GM12874 (cell line): ENCODE data around the gene ZNF777.

Source experiments
- TF ChIP-seq, protein P1 (sequence below): IDR thresholded peaks from 2 replicates; pipeline ENCODE4 v1.5.1; 2011; ENCODE audit warnings: low read depth, mild to moderate bottlenecking, control low read depth, low read length, moderate library complexity; ENCODE audit not compliant: insufficient read depth

The ZNF777 gene

DNA sequence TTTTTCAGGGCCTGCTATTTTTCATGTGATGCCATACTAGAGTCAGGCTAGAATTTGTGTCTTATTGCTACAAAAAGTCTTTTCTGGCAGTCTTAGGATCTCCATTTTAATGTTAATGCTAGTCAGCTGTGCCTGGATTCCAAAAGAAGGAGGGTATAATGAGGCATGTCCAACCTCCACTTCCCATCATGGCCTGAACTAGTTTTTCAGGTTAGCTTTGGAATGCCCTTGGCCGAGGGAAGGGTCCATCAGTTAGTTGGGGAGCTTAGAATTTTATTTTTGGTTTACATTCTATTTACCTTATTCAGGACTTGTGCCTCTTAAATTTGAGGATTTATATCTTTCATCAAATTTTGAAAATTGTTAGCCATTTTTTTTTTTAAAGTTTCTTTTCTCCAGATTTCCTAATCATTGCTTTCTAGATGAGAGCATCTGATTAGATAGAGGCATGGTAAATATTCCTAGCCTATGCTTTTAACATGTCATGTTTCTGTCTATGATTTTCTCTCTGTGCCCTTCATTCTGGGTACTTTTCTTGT is 6.5 kb upstream of the ZNF777 start:
- TF ChIP-seq, protein P1, sequence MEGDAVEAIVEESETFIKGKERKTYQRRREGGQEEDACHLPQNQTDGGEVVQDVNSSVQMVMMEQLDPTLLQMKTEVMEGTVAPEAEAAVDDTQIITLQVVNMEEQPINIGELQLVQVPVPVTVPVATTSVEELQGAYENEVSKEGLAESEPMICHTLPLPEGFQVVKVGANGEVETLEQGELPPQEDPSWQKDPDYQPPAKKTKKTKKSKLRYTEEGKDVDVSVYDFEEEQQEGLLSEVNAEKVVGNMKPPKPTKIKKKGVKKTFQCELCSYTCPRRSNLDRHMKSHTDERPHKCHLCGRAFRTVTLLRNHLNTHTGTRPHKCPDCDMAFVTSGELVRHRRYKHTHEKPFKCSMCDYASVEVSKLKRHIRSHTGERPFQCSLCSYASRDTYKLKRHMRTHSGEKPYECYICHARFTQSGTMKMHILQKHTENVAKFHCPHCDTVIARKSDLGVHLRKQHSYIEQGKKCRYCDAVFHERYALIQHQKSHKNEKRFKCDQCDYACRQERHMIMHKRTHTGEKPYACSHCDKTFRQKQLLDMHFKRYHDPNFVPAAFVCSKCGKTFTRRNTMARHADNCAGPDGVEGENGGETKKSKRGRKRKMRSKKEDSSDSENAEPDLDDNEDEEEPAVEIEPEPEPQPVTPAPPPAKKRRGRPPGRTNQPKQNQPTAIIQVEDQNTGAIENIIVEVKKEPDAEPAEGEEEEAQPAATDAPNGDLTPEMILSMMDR, result no peak

DNA sequence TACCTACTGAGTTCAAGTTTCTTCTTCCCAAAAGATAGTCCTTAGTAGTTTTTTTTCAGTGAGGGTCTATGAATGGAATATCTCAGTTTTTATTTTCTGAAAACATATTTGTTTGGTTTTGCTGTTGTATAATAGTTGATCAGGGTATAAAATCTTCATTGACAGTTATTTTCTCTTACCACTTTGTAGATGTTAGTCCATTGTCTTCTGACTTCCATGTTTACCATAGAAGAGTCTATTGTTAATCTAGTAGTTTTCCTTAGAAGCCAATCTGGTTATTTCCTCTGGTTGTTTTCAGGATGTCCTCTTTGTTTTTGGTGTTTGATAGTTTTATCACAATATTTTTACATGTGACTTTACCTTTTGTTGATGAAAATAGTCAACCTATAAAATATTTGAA is 5.5 kb upstream of the ZNF777 start:
- TF ChIP-seq, protein P1, result no peak

- TF ChIP-seq, protein P1, result no peak
Observed at GRCh38 chr7:149463500-149464161, 2.8 kb upstream of the ZNF777 start.

DNA sequence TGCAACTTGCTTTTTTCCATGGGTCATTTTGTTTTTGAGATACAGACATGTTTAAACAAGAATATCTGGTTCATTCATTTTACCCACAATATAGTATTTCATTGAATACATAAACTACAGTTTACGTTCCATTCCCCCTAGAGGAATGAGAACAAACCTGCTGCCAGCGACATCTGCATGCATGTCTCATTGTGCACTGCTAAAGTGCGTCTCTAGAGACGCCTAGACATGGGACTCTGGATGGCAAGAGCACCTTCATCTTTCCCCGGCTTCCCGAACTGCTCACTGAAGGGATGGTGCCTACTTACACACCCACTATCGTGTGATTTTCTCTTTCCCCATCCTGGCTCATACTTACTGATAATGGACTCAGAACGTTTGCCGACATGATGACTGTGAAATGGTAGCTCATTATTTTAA is 1.2 kb upstream of the ZNF777 start:
- TF ChIP-seq, protein P1, result no peak

GRCh38 chr7:149459540-149460452 is 1.1 kb downstream of the ZNF777 start:
- TF ChIP-seq, protein P1, result no peak

- TF ChIP-seq, protein P1, result no peak
Observed at GRCh38 chr7:149459201-149459539, 1.7 kb downstream of the ZNF777 start.

- TF ChIP-seq, protein P1, result no peak
Observed at GRCh38 chr7:149458235-149458634, 2.6 kb downstream of the ZNF777 start.
